Urinary bladder (tissue), 4 donors: ENCODE results near the gene TAAR9. TPM values are rescaled to one million over a fixed set of nuclear protein-coding genes. Genes with fewer than 3 reads are reported as not detected.
A peak's percentile ranks its signal among the peaks of the same experiment; 100 is the strongest.

Experiments
- DNase-seq: peaks from one replicate; pipeline ENCODE4 v3.0.0-alpha.2; 2015; ENCODE audit errors: extremely low spot score
- H3K27ac ChIP-seq: one replicate; pipeline ENCODE4 v1.5.1; 2013; ENCODE audit warnings: low read depth, mild to moderate bottlenecking, moderate library complexity
- H3K36me3 ChIP-seq: one replicate; pipeline ENCODE4 v1.6.1; 2013; ENCODE audit warnings: mild to moderate bottlenecking, moderate library complexity; ENCODE audit not compliant: insufficient read depth
- H3K4me1 ChIP-seq: one replicate; pipeline ENCODE4 v1.6.1; 2013; ENCODE audit warnings: mild to moderate bottlenecking, moderate library complexity; ENCODE audit not compliant: insufficient read depth
- H3K4me3 ChIP-seq: one replicate; pipeline ENCODE4 v1.5.1; 2013; ENCODE audit warnings: low read depth, low read length
- WGBS: extraction: QIAGEN DNeasy Blood & Tissue Kit; methylation state at CpG from one replicate; pipeline ENCODE4 v1.1.7; 2013; 5-methylcytosine and 5-hydroxymethylcytosine counted together
- polyA plus RNA-seq: library from polyadenylated mRNA; stranded (reverse); fragments of 200-250 nt; gene quantifications from one replicate; pipeline ENCODE4 v1.2.3, GENCODE V29; 2013
- total RNA-seq: library from RNA; depleted of rRNA; stranded (reverse); fragments of >200 nt; gene quantifications from one replicate; pipeline ENCODE4 v1.2.3, GENCODE V29; 2014
- donor health status: healthy with polysubstance abuse.
- donor health status: healthy.

The TAAR9 gene
- total and polyA plus RNA-seq, 2 donors = not detected

DNA sequence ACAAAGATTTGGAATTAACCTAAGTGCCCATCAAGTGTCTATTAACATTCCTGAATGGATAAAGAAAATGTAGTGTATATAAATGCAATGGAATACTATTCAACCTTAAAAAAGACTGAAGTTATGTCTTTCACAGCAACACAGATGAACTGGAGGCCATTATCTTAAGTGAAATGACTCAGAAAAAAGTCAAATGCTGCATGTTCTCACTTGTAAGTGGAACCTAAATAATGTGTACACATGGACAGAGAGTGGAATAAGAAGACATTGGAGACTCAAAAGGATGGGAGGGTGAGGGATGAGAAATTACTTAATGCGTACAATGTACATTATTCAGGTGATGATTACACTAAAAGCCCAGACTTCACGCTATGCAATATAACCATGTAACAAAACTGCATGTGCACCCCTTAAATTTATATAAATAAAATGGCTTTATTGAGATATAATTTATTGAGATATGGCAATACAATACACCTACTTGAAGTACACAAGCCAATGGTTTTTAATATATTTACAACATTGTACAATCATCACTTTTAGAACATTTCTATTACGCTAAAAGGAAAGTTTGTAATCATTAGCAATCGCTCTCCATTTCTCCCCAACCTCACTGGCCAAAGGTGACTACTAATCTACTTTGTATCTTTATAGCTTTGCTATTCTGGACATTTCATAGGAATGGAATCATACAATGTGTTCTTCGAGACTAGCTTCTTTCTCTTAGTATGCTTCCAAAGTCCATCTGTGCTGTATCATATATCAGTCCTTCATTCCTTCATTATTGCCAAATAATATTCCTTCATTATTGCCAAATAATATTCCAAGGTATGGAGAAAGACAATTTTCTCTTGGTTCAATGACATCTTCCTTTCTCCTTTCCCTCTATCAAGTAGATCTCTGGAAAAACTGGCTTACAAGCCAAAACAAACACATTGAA is 30.9 kb upstream of the TAAR9 start:
- H3K27ac ChIP-seq = no peak overlapping the region
- H3K4me1 ChIP-seq = peaks cover 2% of the 10 kb centered on the region

GRCh38 chr6:132511210-132511830 is 26.8 kb upstream of the TAAR9 start:
- Histone ChIP-seq H3K4me3 (no peak overlapping the region), H3K27ac (no peak overlapping the region), H3K4me1 (peaks cover 2% of the 10 kb centered on the region), H3K36me3 (no peaks in the 10 kb centered on the region)
- no peak for DNase-seq
- WGBS = 53% methylated on average over 4 of the region's 4 CpGs

More for the DNA sequence above, 30.9 kb upstream of the TAAR9 start:
- WGBS = 97% methylated on average over 5 of the region's 5 CpGs
- no peak for DNase-seq
- Histone ChIP-seq H3K4me3 (no peak overlapping the region), H3K36me3 (no peaks in the 10 kb centered on the region)

- 37% methylated on average over 2 of the region's 2 CpGs for WGBS
- no peak for DNase-seq
- Histone ChIP-seq H3K4me3 (peak overlapping the region; percentile 31), H3K4me1 (peaks cover 2% of the 10 kb centered on the region), H3K27ac (no peak overlapping the region), H3K36me3 (no peaks in the 10 kb centered on the region)
Observed at GRCh38 chr6:132511831-132512220, 26.3 kb upstream of the TAAR9 start.

DNA sequence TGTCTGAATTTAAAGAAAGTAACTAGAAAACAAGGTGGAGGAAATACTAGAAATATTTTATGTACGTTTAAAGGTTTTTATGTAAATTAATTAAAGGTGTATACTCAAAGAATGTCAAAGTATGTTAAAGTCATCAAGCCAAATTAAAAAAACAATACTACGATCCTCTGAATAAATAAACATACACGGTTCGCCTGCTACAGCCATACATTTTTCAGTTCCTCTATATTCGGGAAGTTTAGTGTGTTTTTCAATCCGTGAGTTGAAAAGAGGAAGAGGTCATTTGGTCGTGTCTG is 25.8 kb upstream of the TAAR9 start:
- WGBS = under 1% methylated on average over 7 of the region's 7 CpGs
- Histone ChIP-seq H3K4me3 (peak overlapping the region; percentile 96), H3K4me1 (peaks cover 2% of the 10 kb centered on the region), H3K36me3 (no peaks in the 10 kb centered on the region), H3K27ac (peak overlapping the region; percentile 89)
- DNase-seq = no peak

DNA sequence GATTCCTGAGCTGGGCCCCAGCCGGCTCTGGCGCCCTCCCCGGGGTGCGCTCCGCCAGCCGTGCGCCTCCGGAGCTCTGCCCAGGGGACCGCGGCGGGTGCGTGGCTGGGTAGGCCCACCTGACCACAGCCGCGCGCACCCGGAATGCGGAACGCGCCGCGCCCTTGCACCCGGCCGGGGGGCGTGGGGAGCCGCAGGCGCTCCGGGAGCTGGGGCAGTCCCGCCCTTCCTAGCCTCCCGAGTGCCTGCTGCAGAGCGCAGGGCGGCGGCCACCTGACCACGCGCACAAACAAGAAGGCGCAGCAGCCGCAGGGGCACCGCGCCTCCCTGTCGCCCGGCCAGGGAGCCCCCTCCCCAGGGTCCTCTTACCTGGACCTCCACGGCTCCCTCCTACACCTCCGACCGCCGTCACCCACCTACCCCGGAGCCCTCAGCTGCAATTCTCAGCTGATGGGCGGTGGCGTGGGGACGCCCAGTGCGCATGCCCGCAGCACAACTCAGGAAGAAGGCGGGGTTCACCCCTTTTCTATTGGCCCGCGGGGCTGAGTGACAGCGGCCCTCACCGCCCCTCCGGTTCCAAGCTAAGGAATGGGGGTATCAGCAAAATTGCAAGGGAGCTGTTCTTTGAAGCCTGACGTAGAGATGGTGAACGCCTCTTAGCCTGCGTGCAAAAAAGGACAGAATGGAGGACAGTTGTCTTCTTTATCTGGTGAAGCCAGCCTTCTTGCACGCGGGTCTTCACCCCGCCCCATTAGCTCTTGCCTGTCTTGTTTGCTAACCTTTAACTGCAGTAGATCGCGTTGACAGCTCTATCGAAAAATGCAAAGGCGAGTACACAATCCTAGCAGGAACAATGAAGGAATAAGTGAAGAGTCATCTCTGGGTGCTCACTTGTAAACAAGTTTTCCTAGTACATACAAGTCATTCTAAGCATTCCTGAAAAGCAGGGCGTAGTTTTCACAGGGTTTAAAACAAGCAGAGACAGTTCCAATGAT is 25.1 kb upstream of the TAAR9 start, which contains the start of gene STX7:
STX7 (minus strand) TSS at position 479 of the 995 bp plus-strand sequence. CDS start 9,586 bp downstream, outside the sequence.
- Histone ChIP-seq H3K4me1 (peaks cover 2% of the 10 kb centered on the region), H3K4me3 (peak within 1 kb of the TSS; percentile 96)
- under 1% methylated on average over 67 of the region's 67 CpGs for WGBS

GRCh38 chr6:132513831-132514545 is 24.1 kb upstream of the TAAR9 start:
- Histone ChIP-seq H3K36me3 (no peaks in the 10 kb centered on the region), H3K27ac (no peak overlapping the region), H3K4me1 (peaks cover 2% of the 10 kb centered on the region), H3K4me3 (no peak overlapping the region)
- WGBS = 56% methylated on average over 3 of the region's 3 CpGs
- no peak for DNase-seq

More for the DNA sequence above, 25.1 kb upstream of the TAAR9 start, which contains the start of gene STX7:
- Histone ChIP-seq H3K27ac (peak within 1 kb of the TSS; percentile 89), H3K36me3 (no peaks in the 10 kb centered on the region)
- peak; percentile 81 for DNase-seq

DNA sequence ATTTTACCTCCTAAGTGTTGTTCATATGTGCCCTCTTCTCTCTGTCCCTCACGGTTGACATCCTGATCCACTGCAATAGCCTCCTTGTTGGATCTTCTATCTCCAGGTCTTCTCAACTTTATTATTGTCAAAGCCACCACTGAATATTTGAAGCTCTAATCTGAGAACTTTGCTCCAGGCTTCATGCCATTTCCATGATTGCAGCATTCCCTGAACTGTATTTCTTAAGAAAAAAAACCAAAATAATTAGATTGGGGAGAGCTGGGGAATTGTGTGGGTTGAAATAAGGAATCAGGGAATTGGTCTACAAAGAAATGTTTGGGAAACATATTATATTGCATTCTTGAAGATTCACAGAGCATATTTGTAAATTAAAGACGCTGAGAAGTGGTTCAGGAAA is 22.7 kb upstream of the TAAR9 start:
- H3K4me3 ChIP-seq = no peak overlapping the region
- DNase-seq = no peak
- H3K36me3 ChIP-seq = no peaks in the 10 kb centered on the region
- no peak overlapping the region for H3K27ac ChIP-seq
- peaks cover 2% of the 10 kb centered on the region for H3K4me1 ChIP-seq
- 51% methylated on average over 2 of the region's 2 CpGs for WGBS

DNA sequence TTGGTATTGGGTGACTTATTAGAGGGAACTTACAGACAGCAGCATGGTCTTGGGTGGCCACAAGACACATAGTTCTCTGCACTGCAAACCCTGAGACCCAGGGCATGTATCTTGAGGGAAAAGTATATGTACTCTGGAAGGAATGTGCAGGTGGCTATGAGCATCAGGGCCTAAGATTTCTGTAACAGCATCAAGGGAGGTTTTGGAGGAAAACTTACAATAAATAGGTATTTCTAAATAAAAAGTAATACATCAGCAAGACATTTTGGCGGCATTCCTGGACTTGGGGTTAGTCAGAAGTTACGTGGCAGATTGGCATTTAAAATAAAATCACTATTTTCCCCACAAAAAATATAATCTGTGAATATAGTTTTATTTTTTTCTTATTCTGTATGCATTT is 17.1 kb upstream of the TAAR9 start:
- Histone ChIP-seq H3K4me3 (no peak overlapping the region), H3K27ac (no peak overlapping the region), H3K36me3 (no peaks in the 10 kb centered on the region), H3K4me1 (no peaks in the 10 kb centered on the region)
- no peak for DNase-seq
- WGBS = 48% methylated on average over 2 of the region's 2 CpGs

GRCh38 chr6:132524646-132525045 is 13.4 kb upstream of the TAAR9 start:
- WGBS = 73% methylated on average over 5 of the region's 5 CpGs
- no peaks in the 10 kb centered on the region for H3K4me1 ChIP-seq
- H3K36me3 ChIP-seq = no peaks in the 10 kb centered on the region
- DNase-seq = no peak
- H3K27ac ChIP-seq = no peak overlapping the region
- no peak overlapping the region for H3K4me3 ChIP-seq

GRCh38 chr6:132525866-132526265 is 12.2 kb upstream of the TAAR9 start:
- no peak overlapping the region for H3K4me3 ChIP-seq
- no peaks in the 10 kb centered on the region for H3K36me3 ChIP-seq
- no peak for DNase-seq
- H3K27ac ChIP-seq = no peak overlapping the region
- no peaks in the 10 kb centered on the region for H3K4me1 ChIP-seq
- 63% methylated on average over 4 of the region's 4 CpGs for WGBS

DNA sequence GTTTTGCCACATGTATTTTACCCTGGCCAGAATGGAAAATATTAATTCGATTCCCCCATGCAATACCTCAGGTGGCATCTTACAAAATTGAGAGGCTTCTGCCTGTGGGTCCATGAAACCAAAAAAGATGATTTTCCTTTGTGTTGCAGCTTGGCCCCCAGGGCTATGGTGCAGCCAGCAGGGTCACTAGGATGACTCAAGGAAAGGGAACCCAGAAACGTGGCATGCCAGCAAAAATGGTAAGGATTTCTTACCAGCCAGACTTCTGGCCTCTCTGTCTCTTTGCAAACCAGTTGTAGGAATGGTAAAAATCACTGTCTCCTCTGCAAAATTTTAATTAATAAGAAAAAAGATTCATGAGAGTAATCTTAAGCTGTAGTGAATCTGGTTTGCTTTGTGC is 11.6 kb upstream of the TAAR9 start:
- DNase-seq = no peak
- Histone ChIP-seq H3K4me3 (no peak overlapping the region), H3K36me3 (no peaks in the 10 kb centered on the region), H3K27ac (no peak overlapping the region), H3K4me1 (no peaks in the 10 kb centered on the region)
- WGBS = 60% methylated on average over 2 of the region's 2 CpGs

- Histone ChIP-seq H3K4me1 (no peaks in the 10 kb centered on the region), H3K36me3 (no peaks in the 10 kb centered on the region), H3K4me3 (no peak overlapping the region), H3K27ac (no peak overlapping the region)
- DNase-seq = no peak
- 64% methylated on average over 6 of the region's 6 CpGs for WGBS
Observed at GRCh38 chr6:132527791-132528190, 10.3 kb upstream of the TAAR9 start.
